AG09309 (cell line): Measurements from ENCODE around the gene MYCBP2.
"Not testable (repeated sequence)": the region's sequence is repeated elsewhere in the genome, so short reads cannot be mapped to it uniquely, and the experiment has no call there.

Experiments
- DNase-seq: peaks from one replicate; pipeline ENCODE4 v3.0.0-alpha.2; 2010; ENCODE audit warnings: low read depth
- H3K4me3 ChIP-seq: 2 replicates; pipeline ENCODE4 v1.5.1; 2011; ENCODE audit warnings: mild to moderate bottlenecking, low read depth, low read length, moderate library complexity; ENCODE audit not compliant: control insufficient read depth
- TF ChIP-seq, protein P1 (sequence below): IDR thresholded peaks from 2 replicates; pipeline ENCODE4 v1.5.1; 2011; ENCODE audit warnings: mild to moderate bottlenecking, low read depth, low read length, inconsistent platforms; ENCODE audit not compliant: insufficient read depth, control insufficient read depth; ENCODE audit errors: missing control alignments

The MYCBP2 gene

GRCh38 chr13:77318741-77319140, 8.2 kb downstream of the MYCBP2 start:
- TF ChIP-seq, protein P1, sequence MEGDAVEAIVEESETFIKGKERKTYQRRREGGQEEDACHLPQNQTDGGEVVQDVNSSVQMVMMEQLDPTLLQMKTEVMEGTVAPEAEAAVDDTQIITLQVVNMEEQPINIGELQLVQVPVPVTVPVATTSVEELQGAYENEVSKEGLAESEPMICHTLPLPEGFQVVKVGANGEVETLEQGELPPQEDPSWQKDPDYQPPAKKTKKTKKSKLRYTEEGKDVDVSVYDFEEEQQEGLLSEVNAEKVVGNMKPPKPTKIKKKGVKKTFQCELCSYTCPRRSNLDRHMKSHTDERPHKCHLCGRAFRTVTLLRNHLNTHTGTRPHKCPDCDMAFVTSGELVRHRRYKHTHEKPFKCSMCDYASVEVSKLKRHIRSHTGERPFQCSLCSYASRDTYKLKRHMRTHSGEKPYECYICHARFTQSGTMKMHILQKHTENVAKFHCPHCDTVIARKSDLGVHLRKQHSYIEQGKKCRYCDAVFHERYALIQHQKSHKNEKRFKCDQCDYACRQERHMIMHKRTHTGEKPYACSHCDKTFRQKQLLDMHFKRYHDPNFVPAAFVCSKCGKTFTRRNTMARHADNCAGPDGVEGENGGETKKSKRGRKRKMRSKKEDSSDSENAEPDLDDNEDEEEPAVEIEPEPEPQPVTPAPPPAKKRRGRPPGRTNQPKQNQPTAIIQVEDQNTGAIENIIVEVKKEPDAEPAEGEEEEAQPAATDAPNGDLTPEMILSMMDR = no peak
- no peak for DNase-seq
- H3K4me3 ChIP-seq = no peak overlapping the region

GRCh38 chr13:77316430-77316829, 10.5 kb downstream of the MYCBP2 start:
- no peak for DNase-seq
- H3K4me3 ChIP-seq = no peak overlapping the region
- TF ChIP-seq, protein P1 = no peak

DNA sequence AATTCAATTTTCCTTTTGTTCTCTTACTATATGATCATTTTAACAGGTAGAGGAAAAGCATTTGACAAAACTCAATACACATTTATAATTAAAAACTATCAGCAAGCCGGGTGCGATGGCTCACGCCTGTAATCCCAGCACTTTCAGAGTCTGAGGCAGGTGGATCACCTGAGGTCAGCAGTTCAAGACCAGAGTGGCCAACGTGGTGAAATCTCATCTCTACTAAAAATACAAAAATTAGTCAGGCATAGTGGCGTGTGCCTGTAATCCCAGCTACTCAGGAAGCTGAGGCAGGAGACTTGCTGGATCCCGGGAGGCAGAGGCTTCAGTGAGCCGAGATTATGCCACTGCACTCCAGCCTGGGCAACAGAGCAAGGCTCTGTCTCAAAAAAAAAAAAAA, 11.4 kb downstream of the MYCBP2 start:
- H3K4me3 ChIP-seq = not testable (repeated sequence)

DNA sequence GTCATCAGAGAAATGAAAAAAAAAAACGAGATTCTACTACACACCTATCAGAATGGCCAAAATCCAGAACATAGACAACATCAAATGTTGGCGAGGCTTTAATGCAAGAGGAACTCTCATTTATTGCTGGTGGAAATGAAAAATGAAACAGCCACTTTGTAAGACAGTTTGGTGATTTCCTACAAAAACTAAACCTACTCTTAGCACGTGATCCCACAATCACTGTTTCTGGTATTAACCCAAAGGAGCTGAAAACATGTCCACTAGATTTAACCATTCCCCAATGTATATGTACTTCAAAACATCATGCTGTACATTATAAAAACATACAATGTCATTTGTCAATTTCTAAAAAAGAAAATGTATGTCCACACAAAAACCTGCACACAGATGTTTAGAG, 13.0 kb downstream of the MYCBP2 start:
- DNase-seq = no peak
- TF ChIP-seq, protein P1 = no peak
- H3K4me3 ChIP-seq = no peak overlapping the region

More for the DNA sequence above, 11.4 kb downstream of the MYCBP2 start:
- not testable (repeated sequence) for DNase-seq

GRCh38 chr13:77312311-77312710, 14.6 kb downstream of the MYCBP2 start:
- TF ChIP-seq, protein P1 = no peak
- H3K4me3 ChIP-seq = no peak overlapping the region
- no peak for DNase-seq

DNA sequence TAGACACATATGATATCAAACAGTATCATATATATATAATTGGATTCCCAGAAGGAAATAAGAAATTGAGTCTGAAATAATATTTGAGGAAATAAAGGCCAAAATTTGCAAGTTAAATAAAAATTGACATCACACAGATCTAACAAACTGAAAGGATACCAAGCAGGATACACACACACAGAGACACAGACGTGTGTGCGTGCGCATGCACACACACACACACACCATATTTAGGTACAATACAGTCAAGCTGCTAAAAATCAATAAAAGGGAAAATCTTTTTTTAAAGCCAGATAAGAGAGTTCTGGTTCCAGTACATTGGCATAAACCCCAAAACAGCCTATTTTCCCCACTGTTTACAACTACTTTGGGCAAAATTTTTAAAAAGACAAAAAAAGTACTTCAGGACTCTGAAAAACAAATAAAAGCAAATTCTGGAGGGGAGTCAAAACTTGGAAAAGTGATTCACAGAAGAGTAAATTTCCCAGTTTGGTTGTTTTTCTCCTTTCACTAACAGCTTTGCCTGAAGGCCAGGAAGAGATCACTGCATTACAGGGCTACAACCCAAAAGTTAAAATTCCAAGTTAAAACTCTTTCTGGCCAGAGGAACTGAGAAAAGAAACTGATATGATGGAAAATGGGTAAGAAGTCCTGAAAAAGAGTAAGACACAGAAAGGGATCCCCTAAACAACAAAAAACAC, 16.2 kb downstream of the MYCBP2 start:
- TF ChIP-seq, protein P1 = no peak
- no peak for DNase-seq
- H3K4me3 ChIP-seq = no peak overlapping the region

DNA sequence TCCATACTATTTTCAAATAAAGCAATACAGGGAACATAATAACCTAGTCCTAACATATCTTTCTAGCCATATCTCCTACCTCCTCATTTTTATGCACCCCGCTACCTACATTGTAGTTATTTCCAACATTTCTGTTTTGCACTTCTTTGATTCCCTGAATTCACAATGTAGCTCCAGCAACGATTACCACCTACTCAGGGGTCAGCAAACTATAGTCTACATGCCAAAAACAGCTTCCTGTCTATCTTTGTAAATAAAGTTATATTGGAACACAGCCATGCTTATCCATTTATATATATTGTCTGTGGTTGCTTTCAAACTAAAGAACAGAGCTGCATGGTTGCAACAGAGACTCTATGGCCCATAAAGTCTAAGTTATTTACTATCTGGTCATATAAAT, 16.7 kb downstream of the MYCBP2 start:
- TF ChIP-seq, protein P1 = no peak
- DNase-seq = no peak
- H3K4me3 ChIP-seq = no peak overlapping the region
